GM10266 (cell line): Measurements from ENCODE around the gene EFCAB7.

Experiments
- DNase-seq: peaks from one replicate; pipeline ENCODE4 v3.0.0; 2012; ENCODE audit errors: extremely low spot score
- CTCF ChIP-seq: IDR thresholded peaks from 2 replicates; pipeline ENCODE4 v1.5.1; 2012; ENCODE audit warnings: mild to moderate bottlenecking, low read depth; ENCODE audit not compliant: control insufficient read depth, insufficient read depth; ENCODE audit errors: missing control alignments

The EFCAB7 gene

GRCh38 chr1:63532727-63533126, 9.4 kb downstream of the EFCAB7 start:
- TF ChIP-seq CTCF: no peak
- no peak for DNase-seq

GRCh38 chr1:63533931-63534330, 10.6 kb downstream of the EFCAB7 start:
- no peak for TF ChIP-seq CTCF
- no peak for DNase-seq

- TF ChIP-seq CTCF: no peak
- DNase-seq: no peak
These were observed 11.1 kb downstream of the EFCAB7 start for GRCh38 chr1:63534406-63534805.

- no peak for DNase-seq
- TF ChIP-seq CTCF: no peak
These were observed 13.7 kb downstream of the EFCAB7 start for GRCh38 chr1:63537006-63537405.

- peak; percentile 16 for TF ChIP-seq CTCF
- no peak for DNase-seq
These were observed 14.6 kb downstream of the EFCAB7 start for GRCh38 chr1:63537940-63538339.

- no peak for TF ChIP-seq CTCF
- DNase-seq: no peak
These were observed 22.5 kb downstream of the EFCAB7 start for GRCh38 chr1:63545780-63546179.

GRCh38 chr1:63547621-63548294, 24.4 kb downstream of the EFCAB7 start:
- no peak for TF ChIP-seq CTCF
- DNase-seq: no peak
